ENCODE data around the gene DECR2. TPM values are rescaled to one million over a fixed set of nuclear protein-coding genes. Genes with fewer than 3 reads are reported as not detected.

Gene DECR2
- total RNA-seq, 1 experiment from 2014 or later, result 37.2 TPM

- TF ChIP-seq CTCF (IDR thresholded peaks at IDR 0.05; ENCODE audit: unreplicated experiment), result no peak
- no peaks in the 10 kb centered on the region for H3K4me1 Mint-ChIP-seq (ENCODE audit: insufficient read depth, unreplicated experiment)
- intact Hi-C loops (cut with micrococcal nuclease), result no loop called here
Observed at GRCh38 chr16:359871-360697, 41.6 kb upstream of the DECR2 start.

GRCh38 chr16:360698-361336 lies 40.9 kb upstream of the DECR2 start:
- no peaks in the 10 kb centered on the region for H3K27me3 Mint-ChIP-seq (ENCODE audit: insufficient read depth, unreplicated experiment)
- no peaks in the 10 kb centered on the region for H3K36me3 Mint-ChIP-seq (ENCODE audit: insufficient read depth, unreplicated experiment)
- intact Hi-C loops (cut with micrococcal nuclease), result no loop called here
- no peak for TF ChIP-seq CTCF (IDR thresholded peaks at IDR 0.05; ENCODE audit: unreplicated experiment)
- H3K27ac Mint-ChIP-seq (ENCODE audit: low read depth, unreplicated experiment), result no peak overlapping the region
- BruUV-seq (replicated peaks), result no TSS peak
- no peaks in the 10 kb centered on the region for H3K4me1 Mint-ChIP-seq (ENCODE audit: insufficient read depth, unreplicated experiment)
- ChIA-PET POLR2A (interaction anchor here (1.0 to 1.6 kb wide), 3 partner anchors 10 to 288 kb away, joined by 3 to 6 read pairs (median 3); partner anchors contain the start of genes MRPL28 and RHBDF1), CTCF (interaction anchor here (0.9 to 2.5 kb wide), 7 partner anchors 19 to 266 kb away, joined by 3 to 34 read pairs (median 4); no protein-coding TSS in a partner anchor)
- no peak for DNase-seq (ENCODE audit: unreplicated experiment)
- no peaks in the 10 kb centered on the region for H3K9me3 Mint-ChIP-seq (ENCODE audit: unreplicated experiment)
- H3K4me3 Mint-ChIP-seq (ENCODE audit: unreplicated experiment), result no peak overlapping the region

More at GRCh38 chr16:359871-360697, 41.6 kb upstream of the DECR2 start:
- Mint-ChIP-seq H3K36me3 (ENCODE audit: insufficient read depth, unreplicated experiment) (no peaks in the 10 kb centered on the region), H3K27me3 (ENCODE audit: insufficient read depth, unreplicated experiment) (no peaks in the 10 kb centered on the region), H3K4me3 (ENCODE audit: unreplicated experiment) (no peak overlapping the region), H3K9me3 (ENCODE audit: unreplicated experiment) (no peaks in the 10 kb centered on the region), H3K27ac (ENCODE audit: low read depth, unreplicated experiment) (no peak overlapping the region)
- BruUV-seq (replicated peaks), result no TSS peak
- no peak for DNase-seq (ENCODE audit: unreplicated experiment)
- ChIA-PET POLR2A (interaction anchor here (1.3 kb wide), 1 partner anchor 10 kb away, joined by 3 read pairs; the partner anchor contains the start of gene MRPL28), CTCF (interaction anchor here (0.7 to 0.9 kb wide), 2 partner anchors 23 to 201 kb away, joined by 3 read pairs; no protein-coding TSS in a partner anchor)

GRCh38 chr16:361341-361871 lies 40.3 kb upstream of the DECR2 start:
- DNase-seq (ENCODE audit: unreplicated experiment), result no peak
- no peaks in the 10 kb centered on the region for H3K4me1 Mint-ChIP-seq (ENCODE audit: insufficient read depth, unreplicated experiment)
- no peak overlapping the region for H3K4me3 Mint-ChIP-seq (ENCODE audit: unreplicated experiment)
- no peak overlapping the region for H3K27ac Mint-ChIP-seq (ENCODE audit: low read depth, unreplicated experiment)
- intact Hi-C loops (cut with micrococcal nuclease), result no loop called here
- no peaks in the 10 kb centered on the region for H3K36me3 Mint-ChIP-seq (ENCODE audit: insufficient read depth, unreplicated experiment)
- CTCF ChIA-PET, result interaction anchor here (0.6 to 2.5 kb wide), 25 partner anchors 10 to 296 kb away, joined by 3 to 34 read pairs (median 4); no protein-coding TSS in a partner anchor
- TF ChIP-seq CTCF (IDR thresholded peaks at IDR 0.05; ENCODE audit: unreplicated experiment), result no peak
- POLR2A ChIA-PET, result interaction anchor here (1.0 to 1.6 kb wide), 4 partner anchors 9 to 289 kb away, joined by 3 to 11 read pairs (median 4); partner anchors contain the start of genes LUC7L, MRPL28 and RHBDF1
- no peaks in the 10 kb centered on the region for H3K9me3 Mint-ChIP-seq (ENCODE audit: unreplicated experiment)
- no peaks in the 10 kb centered on the region for H3K27me3 Mint-ChIP-seq (ENCODE audit: insufficient read depth, unreplicated experiment)
- no TSS peak for BruUV-seq (replicated peaks)
